ENCODE data around the gene RPS29.

The RPS29 gene

GRCh38 chr14:49541049-49541448, 45.1 kb downstream of the RPS29 start:
- no peak for DNase-seq (ENCODE audit: low read depth)
- in situ Hi-C loops (cut with HindIII; ENCODE audit: low sequenced_read_pairs), result no loop called here
- H3K4me3 ChIP-seq (ENCODE audit: low read depth, low read length), result no peak overlapping the region
- TF ChIP-seq, protein P1, sequence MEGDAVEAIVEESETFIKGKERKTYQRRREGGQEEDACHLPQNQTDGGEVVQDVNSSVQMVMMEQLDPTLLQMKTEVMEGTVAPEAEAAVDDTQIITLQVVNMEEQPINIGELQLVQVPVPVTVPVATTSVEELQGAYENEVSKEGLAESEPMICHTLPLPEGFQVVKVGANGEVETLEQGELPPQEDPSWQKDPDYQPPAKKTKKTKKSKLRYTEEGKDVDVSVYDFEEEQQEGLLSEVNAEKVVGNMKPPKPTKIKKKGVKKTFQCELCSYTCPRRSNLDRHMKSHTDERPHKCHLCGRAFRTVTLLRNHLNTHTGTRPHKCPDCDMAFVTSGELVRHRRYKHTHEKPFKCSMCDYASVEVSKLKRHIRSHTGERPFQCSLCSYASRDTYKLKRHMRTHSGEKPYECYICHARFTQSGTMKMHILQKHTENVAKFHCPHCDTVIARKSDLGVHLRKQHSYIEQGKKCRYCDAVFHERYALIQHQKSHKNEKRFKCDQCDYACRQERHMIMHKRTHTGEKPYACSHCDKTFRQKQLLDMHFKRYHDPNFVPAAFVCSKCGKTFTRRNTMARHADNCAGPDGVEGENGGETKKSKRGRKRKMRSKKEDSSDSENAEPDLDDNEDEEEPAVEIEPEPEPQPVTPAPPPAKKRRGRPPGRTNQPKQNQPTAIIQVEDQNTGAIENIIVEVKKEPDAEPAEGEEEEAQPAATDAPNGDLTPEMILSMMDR (IDR thresholded peaks at IDR 0.05; ENCODE audit: low read depth, low read length, missing control alignments), result no peak

GRCh38 chr14:49538852-49539251, 47.3 kb downstream of the RPS29 start:
- TF ChIP-seq, protein P1 (IDR thresholded peaks at IDR 0.05; ENCODE audit: low read depth, low read length, missing control alignments), result no peak
- H3K4me3 ChIP-seq (ENCODE audit: low read depth, low read length), result no peak overlapping the region
- in situ Hi-C loops (cut with HindIII; ENCODE audit: low sequenced_read_pairs), result no loop called here
- no peak for DNase-seq (ENCODE audit: low read depth)

Data from astrocyte of the cerebellum (primary cell).